ENCODE results near the gene SLC22A23.
A peak's percentile ranks its signal among the peaks of the same experiment; 100 is the strongest.
"Not testable (repeated sequence)": the region's sequence is repeated elsewhere in the genome, so short reads cannot be mapped to it uniquely, and the experiment has no call there.

Gene SLC22A23

GRCh38 chr6:3259491-3259958 is 197.3 kb downstream of the SLC22A23 start:
- peak; percentile 11 for DNase-seq

GRCh38 chr6:3258720-3259490 is 197.9 kb downstream of the SLC22A23 start, which contains the start of gene PSMG4:
TSS of gene PSMG4 (plus strand) at chr6:3258947. CDS start at chr6:3259023, 76 bp downstream.
- peak; percentile 84 for DNase-seq

DNA sequence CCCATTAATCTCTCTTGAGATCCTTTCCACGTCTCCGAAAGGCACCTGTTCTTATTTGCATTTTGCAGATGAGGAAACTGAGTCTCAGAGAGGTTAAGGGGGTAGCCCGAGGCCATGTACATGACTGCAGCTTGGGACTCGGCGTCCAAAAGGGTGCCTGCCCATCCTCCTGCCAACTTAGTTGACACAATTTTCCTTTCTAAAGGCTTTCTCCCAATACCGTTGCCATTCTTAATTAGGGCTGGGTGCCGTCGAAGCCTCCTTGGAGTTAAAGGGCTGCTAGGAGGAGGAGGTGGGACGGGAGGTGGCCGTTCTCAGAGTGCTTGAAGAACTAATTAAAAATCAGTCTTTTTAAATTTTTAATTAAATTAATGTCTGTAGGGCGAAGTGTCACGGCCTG is 198.6 kb downstream of the SLC22A23 start:
- DNase-seq: no peak

GRCh38 chr6:3253597-3253961 is 203.3 kb downstream of the SLC22A23 start:
- DNase-seq: no peak

DNA sequence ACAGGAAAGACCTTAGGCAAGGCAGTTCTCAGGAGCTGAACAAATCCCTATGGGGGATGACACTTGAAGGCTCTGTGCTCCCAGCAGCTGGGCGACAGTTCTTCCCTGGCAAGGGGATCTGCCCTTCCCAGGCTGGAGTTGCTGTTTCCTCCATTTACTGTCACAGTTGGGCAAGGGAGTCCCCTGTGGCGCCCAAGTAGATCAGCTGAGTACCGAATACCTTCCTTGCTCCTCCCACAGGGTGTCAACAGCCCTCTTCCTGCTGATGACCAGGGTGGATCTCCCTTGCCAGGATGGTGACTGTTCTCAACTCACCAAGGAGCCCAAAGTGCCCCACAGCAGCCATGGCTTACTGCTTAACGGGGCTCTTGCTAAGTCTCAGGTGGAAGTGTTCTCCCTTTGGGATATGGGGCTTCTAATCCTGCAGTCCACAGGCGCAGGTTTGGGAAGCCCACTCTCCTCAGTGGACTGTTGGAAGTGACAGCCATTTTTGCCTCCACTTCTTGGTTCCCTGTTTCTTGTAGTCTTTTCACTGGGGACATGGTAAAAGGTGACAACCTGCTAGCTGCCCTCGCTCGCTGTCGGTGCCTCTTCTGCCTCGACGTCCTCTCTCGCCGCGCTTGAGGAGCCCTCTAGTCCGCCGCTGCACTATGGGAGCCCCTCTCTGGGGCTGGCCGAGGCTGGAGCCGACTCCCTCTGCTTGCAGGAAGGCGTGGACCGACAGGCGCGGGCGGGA is 203.8 kb downstream of the SLC22A23 start:
- DNase-seq: no peak

- no peak for DNase-seq
Observed at GRCh38 chr6:3252369-3252768, 204.5 kb downstream of the SLC22A23 start.

DNA sequence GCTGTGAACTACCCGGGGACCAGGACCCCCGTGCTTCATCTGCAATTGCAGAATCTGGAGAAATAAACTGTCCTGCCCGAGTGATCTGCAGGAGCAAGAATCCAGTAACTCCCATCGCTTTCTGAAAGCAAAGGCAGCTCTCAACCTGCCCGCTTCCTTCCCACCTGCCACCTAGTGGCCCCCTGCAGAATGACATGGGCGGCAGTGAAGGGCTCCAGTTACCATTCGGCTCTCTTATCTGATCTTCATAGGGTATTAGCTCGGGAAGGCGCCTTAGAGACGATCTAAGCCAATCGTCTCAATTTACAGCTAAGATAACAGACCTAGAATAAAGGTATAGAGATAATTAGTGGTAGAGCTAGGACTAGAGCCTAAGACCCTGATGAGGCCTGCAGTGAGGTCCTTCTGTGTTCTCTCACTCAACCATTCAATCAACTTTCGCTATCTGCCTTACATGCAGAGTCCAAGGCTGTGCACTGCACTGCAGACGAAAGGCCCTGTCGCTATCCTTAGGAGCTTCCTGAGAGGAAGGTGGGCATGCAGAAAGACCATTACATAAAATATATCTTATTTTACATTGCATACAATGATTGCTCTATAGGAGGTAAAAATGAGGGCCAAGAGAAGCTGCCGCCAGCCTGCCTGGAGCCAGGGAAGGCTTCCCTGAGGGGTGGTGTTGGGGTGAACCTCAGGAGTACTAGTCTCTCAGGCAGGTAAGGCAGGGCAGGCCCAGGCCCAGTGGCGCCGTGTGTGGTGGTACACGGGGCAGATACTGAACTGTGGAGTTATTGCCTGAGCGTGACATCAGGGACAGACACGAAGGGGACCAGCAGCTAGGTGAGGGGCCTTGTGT is 205.2 kb downstream of the SLC22A23 start:
- peak; percentile 81 for DNase-seq

DNA sequence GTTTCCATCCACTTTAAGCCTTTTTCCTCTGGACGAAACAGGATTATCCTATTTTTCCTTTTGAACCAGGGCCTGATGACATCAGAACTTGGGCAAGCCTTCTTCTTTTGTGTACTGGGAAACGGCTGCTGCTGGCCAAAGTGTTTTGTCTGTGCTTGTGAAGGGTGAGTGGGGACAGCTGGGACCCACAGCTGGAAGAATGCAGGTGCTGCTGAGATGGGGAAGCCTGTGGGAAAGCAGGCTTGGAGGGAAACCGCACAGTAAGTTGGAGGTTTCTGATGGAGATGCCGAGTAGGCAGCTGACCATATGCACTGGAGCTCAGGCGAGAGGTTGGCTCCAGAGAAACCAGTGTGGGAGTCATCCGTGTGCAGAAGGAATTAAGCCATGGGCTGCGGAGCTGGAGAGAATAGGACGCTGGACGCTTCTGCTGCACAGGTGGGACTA is 206.6 kb downstream of the SLC22A23 start:
- no peak for DNase-seq

- no peak for DNase-seq
Observed at GRCh38 chr6:3249821-3250220, 207.0 kb downstream of the SLC22A23 start.

- DNase-seq: peak; percentile 95
Observed at GRCh38 chr6:3247255-3248146, 209.3 kb downstream of the SLC22A23 start.

DNA sequence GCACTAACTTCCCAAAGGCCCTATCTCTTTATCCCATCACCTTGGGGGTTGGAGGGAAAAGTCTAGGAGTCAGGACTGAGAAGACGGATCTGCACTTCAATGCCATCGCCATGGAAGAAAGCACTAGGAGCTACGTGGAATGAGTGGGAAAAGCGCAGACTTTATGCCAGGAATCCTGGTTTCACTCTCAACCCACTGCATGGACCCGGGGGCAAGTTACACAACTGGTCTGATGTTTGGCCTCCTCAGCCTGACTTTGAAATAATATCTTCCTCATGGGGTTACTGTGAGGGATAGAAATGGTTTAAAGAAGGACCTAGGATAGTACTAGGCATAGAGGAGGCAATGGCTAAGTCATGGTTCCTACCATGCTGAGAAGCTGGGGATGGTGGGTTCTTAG is 211.6 kb downstream of the SLC22A23 start:
- DNase-seq: no peak

GRCh38 chr6:3244832-3245161 is 212.1 kb downstream of the SLC22A23 start:
- DNase-seq: not testable (repeated sequence)

- DNase-seq: no peak
Observed at GRCh38 chr6:3244003-3244831, 212.6 kb downstream of the SLC22A23 start.

GRCh38 chr6:3242768-3243167 is 214.1 kb downstream of the SLC22A23 start:
- DNase-seq: no peak

DNA sequence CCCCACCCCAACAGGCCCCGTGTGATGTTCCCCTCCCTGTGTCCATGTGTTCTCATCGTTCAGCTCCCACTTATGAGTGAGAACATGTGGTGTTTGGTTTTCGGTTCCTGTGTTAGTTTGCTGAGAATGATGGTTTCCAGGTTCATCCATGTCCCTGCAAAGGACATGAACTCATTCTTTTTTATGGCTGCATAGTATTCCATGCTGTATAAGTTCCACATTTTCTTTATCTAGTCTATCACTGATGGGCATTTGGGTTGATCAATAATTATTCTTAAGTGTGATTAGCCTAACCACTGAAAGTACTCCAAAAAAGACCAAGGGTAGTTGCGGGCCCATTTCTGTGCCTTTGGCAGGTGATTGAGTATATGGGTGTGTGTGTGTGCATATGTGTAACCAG is 215.1 kb downstream of the SLC22A23 start:
- not testable (repeated sequence) for DNase-seq

DNA sequence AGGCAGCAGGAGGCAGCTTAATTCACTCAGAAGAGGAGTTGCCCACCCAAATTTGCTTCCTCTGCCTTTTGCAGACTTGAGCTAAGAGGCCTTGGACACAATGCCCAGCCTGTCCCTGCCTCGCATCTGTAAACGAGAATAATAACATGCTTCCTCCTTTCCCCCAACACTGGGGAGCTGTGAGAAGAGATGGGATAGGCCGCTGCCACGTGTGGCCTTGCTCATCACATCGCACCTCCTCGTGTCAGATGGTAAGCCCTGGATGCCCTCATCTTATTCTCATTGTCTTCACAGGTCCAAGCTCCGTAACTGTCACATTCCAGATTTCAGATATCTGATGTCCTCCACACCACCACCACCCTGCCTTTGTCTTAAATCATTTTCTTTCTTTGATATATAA is 216.3 kb downstream of the SLC22A23 start:
- DNase-seq: no peak

- no peak for DNase-seq
Observed at GRCh38 chr6:3239110-3239830, 217.6 kb downstream of the SLC22A23 start.

- DNase-seq: no peak
Observed at GRCh38 chr6:3237761-3238662, 218.8 kb downstream of the SLC22A23 start.

DNA sequence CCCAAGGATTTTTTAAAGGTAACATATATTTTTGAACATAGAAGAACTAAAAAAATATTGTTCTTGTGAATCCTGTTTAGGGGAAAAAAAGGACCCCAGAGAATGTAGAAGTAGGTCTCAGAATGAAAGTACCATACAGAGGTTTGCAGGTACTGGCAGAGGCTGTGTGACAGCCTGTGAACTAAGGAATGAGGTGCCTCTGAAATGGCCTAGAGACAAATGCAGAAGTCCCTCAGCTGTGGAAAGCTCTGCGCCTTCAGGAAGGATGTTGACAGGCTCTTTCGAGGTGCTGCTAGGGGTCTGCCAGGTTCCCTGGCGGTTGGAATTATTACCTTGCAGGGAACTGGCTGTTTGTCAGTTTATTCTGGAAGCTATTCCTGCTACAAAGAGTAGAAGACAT is 220.8 kb downstream of the SLC22A23 start:
- no peak for DNase-seq
